Body of pancreas (tissue), 4 donors: ENCODE results near the gene OXTR. TPM values are rescaled to one million over a fixed set of nuclear protein-coding genes. Genes with fewer than 3 reads are reported as not detected.

Source experiments
- ATAC-seq: fragments of 150-250 bp; one replicate; pipeline ENCODE4 v1.9.1; 2016
- DNase-seq, 4 donors: peaks; one replicate each; pipeline ENCODE4 v3.0.0-alpha.2; 2019
- H3K27ac ChIP-seq, 4 donors: fragments of 200-600 bp; sonication (generic); 1 replicate in 3 of 4; 2 replicates in 1 of 4; pipeline versions ENCODE4 v1.5.1 to v1.6.1; 2016 to 2019; ENCODE audit warnings: mild to moderate bottlenecking in 1 of 4, mixed read lengths in 1 of 4, moderate library complexity in 1 of 4
- H3K27me3 ChIP-seq, 2 donors: fragments of 200-600 bp; sonication (generic); one replicate each; pipeline ENCODE4 v1.6.0; 2016; ENCODE audit warnings: mild to moderate bottlenecking in 1 of 2
- H3K36me3 ChIP-seq, 2 donors: fragments of 200-600 bp; sonication (generic); replicated peaks in 1 of 2; 2 replicates each; pipeline ENCODE4 v1.5.1; 2016; ENCODE audit warnings: low read depth in 2 of 2; ENCODE audit not compliant: insufficient read depth in 1 of 2
- H3K4me1 ChIP-seq: fragments of 200-600 bp; sonication (generic); one replicate; pipeline ENCODE4 v1.6.0; 2016
- H3K4me3 ChIP-seq, 2 donors: fragments of 200-600 bp; sonication (generic); 1 replicate in 1 of 2; 2 replicates in 1 of 2; pipeline ENCODE4 v1.5.1; 2016 to 2019
- H3K9me3 ChIP-seq, 3 donors: fragments of 200-600 bp; sonication (generic); 1 replicate in 2 of 3; 2 replicates in 1 of 3; pipeline ENCODE4 v1.5.1; 2016
- CTCF ChIP-seq, 7 experiments: fragments of 450-650 bp in 4 of 7; fragments of 200-600 bp in 3 of 7; sonication (generic) in 3 of 7; IDR thresholded peaks; one replicate each; pipeline ENCODE4 v1.5.1; 2016 to 2019; ENCODE audit warnings: antibody characterized with exemption in 7 of 7
- POLR2A ChIP-seq, 3 donors: fragments of 450-650 bp; IDR thresholded peaks; one replicate each; pipeline ENCODE4 v1.6.1; 2016; ENCODE audit warnings: antibody characterized with exemption in 3 of 3, mild to moderate bottlenecking in 2 of 3
- WGBS, 2 donors: methylation state at CpG; one replicate each; pipeline ENCODE4 v1.1.5; 2017; 5-methylcytosine and 5-hydroxymethylcytosine counted together
- intact Hi-C: fragments of 100-400 bp; cut with DNase I; formaldehyde crosslinking; loops from one replicate; pipeline ENCODE4 v1.15.1; 2023
- total RNA-seq, 2 donors: library from RNA; depleted of rRNA; stranded (reverse); fragments of >200 nt; gene quantifications; one replicate each; pipeline ENCODE4 v1.1.0, GENCODE V29; 2016

OXTR gene
- total RNA-seq, 2 donors from 2014 or later: 0.33 TPM; not detected in 1

- TF ChIP-seq CTCF (IDR thresholded peaks at IDR 0.05) (no peak), POLR2A (IDR thresholded peaks at IDR 0.05) (no peak)
- H3K36me3 ChIP-seq: no peaks in the 10 kb centered on the region
- intact Hi-C loops: no loop called here
- DNase-seq (no peak), ATAC-seq (no peak)
- no peaks in the 10 kb centered on the region for H3K9me3 ChIP-seq
- H3K27me3 ChIP-seq: peaks cover 0 to 4% of the 10 kb centered on the region in 2 donors
- no peaks in the 10 kb centered on the region for H3K4me1 ChIP-seq
- no peak overlapping the region for H3K27ac ChIP-seq
- no peak overlapping the region for H3K4me3 ChIP-seq
- WGBS, 2 donors: 60 to 66% methylated on average over 5 of the region's 5 CpGs
These were observed 8.0 kb upstream of the OXTR start for GRCh38 chr3:8777201-8777977.

GRCh38 chr3:8776406-8776805 lies 7.0 kb upstream of the OXTR start:
- Histone ChIP-seq H3K9me3 (no peaks in the 10 kb centered on the region), H3K27me3 (peaks cover 0 to 4% of the 10 kb centered on the region in 2 donors), H3K4me1 (no peaks in the 10 kb centered on the region), H3K27ac (no peak overlapping the region), H3K4me3 (no peak overlapping the region), H3K36me3 (no peaks in the 10 kb centered on the region)
- ATAC-seq (no peak), DNase-seq (no peak)
- WGBS, 2 donors: 40 to 47% methylated on average over 4 of the region's 4 CpGs
- no peak for TF ChIP-seq POLR2A (IDR thresholded peaks at IDR 0.05)
- TF ChIP-seq CTCF (IDR thresholded peaks at IDR 0.05): no peak
- intact Hi-C loops: no loop called here

- WGBS, 2 donors: 65 to 80% methylated on average over 6 of the region's 6 CpGs
- Histone ChIP-seq H3K27ac (no peak overlapping the region), H3K4me3 (no peak overlapping the region), H3K9me3 (no peaks in the 10 kb centered on the region), H3K36me3 (no peaks in the 10 kb centered on the region), H3K27me3 (peaks cover 0 to 4% of the 10 kb centered on the region in 2 donors), H3K4me1 (no peaks in the 10 kb centered on the region)
- no peak for TF ChIP-seq POLR2A (IDR thresholded peaks at IDR 0.05)
- TF ChIP-seq CTCF (IDR thresholded peaks at IDR 0.05): no peak
- DNase-seq: no peak
- ATAC-seq: no peak
- intact Hi-C loops: no loop called here
These were observed 6.2 kb upstream of the OXTR start for GRCh38 chr3:8775602-8776001.

GRCh38 chr3:8775181-8775580 lies 5.8 kb upstream of the OXTR start:
- no peaks in the 10 kb centered on the region for H3K9me3 ChIP-seq
- TF ChIP-seq CTCF (IDR thresholded peaks at IDR 0.05): no peak
- no peak for TF ChIP-seq POLR2A (IDR thresholded peaks at IDR 0.05)
- WGBS, 2 donors: 61 to 65% methylated on average over 5 of the region's 5 CpGs
- no peak for ATAC-seq
- intact Hi-C loops: no loop called here
- H3K36me3 ChIP-seq: no peaks in the 10 kb centered on the region
- H3K4me3 ChIP-seq: no peak overlapping the region
- no peak for DNase-seq
- H3K27ac ChIP-seq: no peak overlapping the region
- no peaks in the 10 kb centered on the region for H3K4me1 ChIP-seq
- H3K27me3 ChIP-seq: peaks cover 0 to 4% of the 10 kb centered on the region in 2 donors
